ENCODE results near the gene SYNE1. TPM values are rescaled to one million over a fixed set of nuclear protein-coding genes. Genes with fewer than 3 reads are reported as not detected.

Gene SYNE1
- total RNA-seq, 1 experiment from 2014 or later, result 6.5 TPM

- TF ChIP-seq IRF2 (CRISPR knock-in tag; IDR thresholded peaks at IDR 0.05; ENCODE audit: borderline replicate concordance, low read depth) (no peak), CDX4 (CRISPR knock-in tag; IDR thresholded peaks at IDR 0.05; ENCODE audit: borderline replicate concordance) (no peak), MAX (CRISPR knock-in tag; IDR thresholded peaks at IDR 0.05) (no peak), TEAD4 (CRISPR knock-in tag; IDR thresholded peaks at IDR 0.05) (no peak)
- Mint-ChIP-seq H3K9me3 (peaks cover 4% of the 10 kb centered on the region), H3K27ac (no peak overlapping the region), H3K4me3 (no peak overlapping the region), H3K27me3 (ENCODE audit: low read depth) (no peaks in the 10 kb centered on the region), H3K4me1 (no peaks in the 10 kb centered on the region; the same call in 1 of the 2 replicates), H3K36me3 (no peaks in the 10 kb centered on the region)
- POLR2A ChIA-PET, result no interaction called here
- ATAC-seq, result no peak
- CTCF ChIA-PET, result no interaction called here
- no peak for DNase-seq (ENCODE audit: low spot score)
These were observed 529.2 kb downstream of the SYNE1 start for GRCh38 chr6:152107973-152108372.

- no peak overlapping the region for H3K4me3 Mint-ChIP-seq
- POLR2A ChIA-PET, result interaction anchor here (0.6 kb wide), 3 partner anchors 85 to 403 kb away, joined by 3 to 7 read pairs (median 5); no protein-coding TSS in a partner anchor
- H3K4me1 Mint-ChIP-seq, result peaks cover 10% of the 10 kb centered on the region
- TF ChIP-seq RORB (CRISPR knock-in tag; IDR thresholded peaks at IDR 0.05) (no peak), NR3C1 (CRISPR knock-in tag; conservative IDR thresholded peaks at IDR 0.05; ENCODE audit: low read depth) (no peak), ZNF219 (CRISPR knock-in tag; IDR thresholded peaks at IDR 0.05; ENCODE audit: borderline replicate concordance) (no peak), E2F5 (CRISPR knock-in tag; IDR thresholded peaks at IDR 0.05) (no peak), SP1 (CRISPR knock-in tag; conservative IDR thresholded peaks at IDR 0.05) (no peak), JUN (CRISPR knock-in tag; IDR thresholded peaks at IDR 0.05) (no peak), NR2C2 (CRISPR knock-in tag; IDR thresholded peaks at IDR 0.05) (no peak), ATF6 (CRISPR knock-in tag; IDR thresholded peaks at IDR 0.05) (no peak), ZNF416 (CRISPR knock-in tag; IDR thresholded peaks at IDR 0.05) (no peak)
- no peak overlapping the region for H3K27ac Mint-ChIP-seq
- CTCF ChIA-PET, result interaction anchor here (1.2 kb wide), 1 partner anchor 25 kb away, joined by 9 read pairs; no protein-coding TSS in a partner anchor
- no peak for DNase-seq (ENCODE audit: low spot score)
- no peaks in the 10 kb centered on the region for H3K9me3 Mint-ChIP-seq
- H3K36me3 Mint-ChIP-seq, result no peaks in the 10 kb centered on the region
- H3K27me3 Mint-ChIP-seq (ENCODE audit: low read depth), result no peaks in the 10 kb centered on the region
- peak; percentile 46 for ATAC-seq
These were observed 537.0 kb downstream of the SYNE1 start for GRCh38 chr6:152100183-152100618.

GRCh38 chr6:152099446-152100182 is 537.5 kb downstream of the SYNE1 start:
- Mint-ChIP-seq H3K4me1 (peaks cover 14% of the 10 kb centered on the region), H3K4me3 (no peak overlapping the region), H3K9me3 (no peaks in the 10 kb centered on the region), H3K27me3 (ENCODE audit: low read depth) (no peaks in the 10 kb centered on the region), H3K27ac (no peak overlapping the region), H3K36me3 (no peaks in the 10 kb centered on the region)
- ATAC-seq (peak; percentile 47), DNase-seq (ENCODE audit: low spot score) (no peak)
- ChIA-PET CTCF (interaction anchor here (1.2 kb wide), 1 partner anchor 25 kb away, joined by 9 read pairs; no protein-coding TSS in a partner anchor), POLR2A (no interaction called here)
- no peak for TF ChIP-seq USF2 (CRISPR knock-in tag; IDR thresholded peaks at IDR 0.05)
- TF ChIP-seq ATF6 (CRISPR knock-in tag; IDR thresholded peaks at IDR 0.05), result no peak
- TF ChIP-seq PRDM15 (CRISPR knock-in tag; IDR thresholded peaks at IDR 0.05), result no peak
- TF ChIP-seq ZNF425 (CRISPR knock-in tag; conservative IDR thresholded peaks at IDR 0.05), result no peak
- TF ChIP-seq ZNF317 (CRISPR knock-in tag; IDR thresholded peaks at IDR 0.05; ENCODE audit: borderline replicate concordance, low read depth), result no peak
- no peak for TF ChIP-seq ZNF416 (CRISPR knock-in tag; IDR thresholded peaks at IDR 0.05)
- TF ChIP-seq RORB (CRISPR knock-in tag; IDR thresholded peaks at IDR 0.05), result no peak

All from WTC11 (cell line).